Measurements from ENCODE around the gene PKD2L2. TPM values are rescaled to one million over a fixed set of nuclear protein-coding genes. Genes with fewer than 3 reads are reported as not detected.

PKD2L2 gene
- total and polyA plus RNA-seq, 7 donors: 0.05 to 4.5 (median 1.1) TPM

- Histone ChIP-seq H3K27me3 (ENCODE audit: insufficient read depth in 3 of 3, low read length in 2 of 3) (no peaks in the 10 kb centered on the region), H3K36me3 (ENCODE audit: insufficient read depth in 1 of 2, low read depth in 1 of 2) (peaks cover 2 to 16% of the 10 kb centered on the region in 2 donors), H3K27ac (no peak overlapping the region), H3K4me3 (no peak overlapping the region), H3K4me1 (peaks cover 9% of the 10 kb centered on the region), H3K9me3 (no peaks in the 10 kb centered on the region)
- no peak for TF ChIP-seq CTCF (IDR thresholded peaks at IDR 0.05)
- ATAC-seq (no peak), DNase-seq (no peak)
- WGBS, 3 donors: 48 to 60% (median 59%) methylated on average over 3 of the region's 3 CpGs
- intact Hi-C loops (cut with DNase I): loop anchor here in 1 of 2 donors (10.0 kb wide), 1 partner anchor 52 kb away; no protein-coding TSS in a partner anchor
Measured at GRCh38 chr5:137932800-137933199, 43.5 kb downstream of the PKD2L2 start.

GRCh38 chr5:137933491-137933911 is 44.2 kb downstream of the PKD2L2 start:
- Histone ChIP-seq H3K27ac (no peak overlapping the region), H3K27me3 (ENCODE audit: insufficient read depth in 3 of 3, low read length in 2 of 3) (no peaks in the 10 kb centered on the region), H3K9me3 (no peaks in the 10 kb centered on the region), H3K4me3 (no peak overlapping the region), H3K36me3 (ENCODE audit: insufficient read depth in 1 of 2, low read depth in 1 of 2) (peaks cover 2 to 23% of the 10 kb centered on the region in 2 donors), H3K4me1 (peaks cover 9% of the 10 kb centered on the region)
- TF ChIP-seq CTCF (IDR thresholded peaks at IDR 0.05): no peak
- intact Hi-C loops (cut with DNase I): loop anchor here in 1 of 2 donors (10.0 kb wide), 1 partner anchor 51 kb away; no protein-coding TSS in a partner anchor
- ATAC-seq (peak in 1 of 4 donors; percentile 40), DNase-seq (no peak)
- 13 to 15% (median 13%) methylated on average over 3 of the region's 3 CpGs for WGBS, 3 donors

GRCh38 chr5:137935190-137935589 is 45.9 kb downstream of the PKD2L2 start:
- intact Hi-C loops (cut with DNase I): loop anchor here in 1 of 2 donors (10.0 kb wide), 1 partner anchor 50 kb away; no protein-coding TSS in a partner anchor
- TF ChIP-seq CTCF (IDR thresholded peaks at IDR 0.05): no peak
- H3K9me3 ChIP-seq: no peaks in the 10 kb centered on the region
- DNase-seq (no peak), ATAC-seq (no peak)
- no peak overlapping the region for H3K4me3 ChIP-seq
- H3K36me3 ChIP-seq (ENCODE audit: insufficient read depth in 1 of 2, low read depth in 1 of 2): peaks cover 10 to 40% of the 10 kb centered on the region in 2 donors
- H3K27ac ChIP-seq: no peak overlapping the region
- H3K27me3 ChIP-seq (ENCODE audit: insufficient read depth in 3 of 3, low read length in 2 of 3): no peaks in the 10 kb centered on the region
- WGBS, 3 donors: 84 to 97% (median 91%) methylated on average over 1 of the region's 1 CpG
- H3K4me1 ChIP-seq: peaks cover 9% of the 10 kb centered on the region

DNA sequence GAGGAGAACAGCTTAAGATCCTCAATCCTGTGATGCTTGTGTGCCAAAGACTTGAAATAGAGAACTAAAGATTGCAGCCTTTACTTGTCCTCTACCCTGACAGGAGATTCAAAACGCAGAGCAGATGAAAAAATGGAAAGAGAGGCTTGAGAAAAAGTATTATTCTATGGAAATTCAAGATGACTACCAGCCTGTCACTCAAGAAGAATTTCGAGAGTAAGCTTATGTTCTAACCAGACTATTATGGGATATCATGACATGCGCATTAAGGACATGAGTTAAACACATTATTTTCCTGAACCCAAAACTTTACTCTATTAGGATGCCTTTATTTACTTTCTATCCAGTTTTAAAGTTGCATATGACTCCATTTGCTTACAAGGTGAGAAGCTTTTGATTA is 46.4 kb downstream of the PKD2L2 start:
- intact Hi-C loops (cut with DNase I): loop anchor here in 1 of 2 donors (10.0 kb wide), 1 partner anchor 49 kb away; no protein-coding TSS in a partner anchor
- ATAC-seq (no peak), DNase-seq (no peak)
- WGBS, 3 donors: 59 to 69% (median 68%) methylated on average over 3 of the region's 3 CpGs
- Histone ChIP-seq H3K27me3 (ENCODE audit: insufficient read depth in 3 of 3, low read length in 2 of 3) (no peaks in the 10 kb centered on the region), H3K4me1 (peaks cover 9% of the 10 kb centered on the region), H3K9me3 (no peaks in the 10 kb centered on the region), H3K27ac (no peak overlapping the region), H3K36me3 (ENCODE audit: insufficient read depth in 1 of 2, low read depth in 1 of 2) (peaks cover 10 to 45% of the 10 kb centered on the region in 2 donors), H3K4me3 (no peak overlapping the region)
- TF ChIP-seq CTCF (IDR thresholded peaks at IDR 0.05): no peak

Data from psoas muscle (tissue), 8 donors.